Sigmoid colon (tissue), 4 donors: ENCODE results near the gene PAK2.

Source experiments
- CTCF ChIP-seq, 4 experiments: fragments of 450-650 bp in 3 of 4; fragments of 200-600 bp in 1 of 4; IDR thresholded peaks; one replicate each; pipeline ENCODE4 v1.5.1; 2016 to 2019; ENCODE audit warnings: antibody characterized with exemption in 4 of 4, mild to moderate bottlenecking in 3 of 4, moderate library complexity in 2 of 4
- EP300 ChIP-seq, 4 donors: sonication (generic); formaldehyde crosslinking; IDR thresholded peaks; one replicate each; pipeline ENCODE4 v1.6.1; 2017; ENCODE audit warnings: antibody characterized with exemption in 4 of 4
- POLR2A ChIP-seq, 2 donors: fragments of 450-650 bp; IDR thresholded peaks; one replicate each; pipeline ENCODE4 v1.6.1; 2016; ENCODE audit warnings: antibody characterized with exemption in 2 of 2, mild to moderate bottlenecking in 2 of 2, moderate library complexity in 2 of 2

- TF ChIP-seq CTCF (IDR thresholded peaks at IDR 0.05) (no peak), POLR2A (IDR thresholded peaks at IDR 0.05) (no peak), EP300 (IDR thresholded peaks at IDR 0.05) (no peak)
These were observed 56.7 kb downstream of the PAK2 start for GRCh38 chr3:196796317-196796716.
